Vagina (tissue), 2 donors: Measurements from ENCODE around the gene LYSMD2.

Source experiments
- POLR2A ChIP-seq, 2 donors: fragments of 450-650 bp; IDR thresholded peaks; one replicate each; pipeline ENCODE4 v1.6.1; 2017; ENCODE audit warnings: antibody characterized with exemption in 2 of 2, mild to moderate bottlenecking in 2 of 2, moderate library complexity in 2 of 2
- POLR2AphosphoS5 ChIP-seq, 2 donors: sonication (generic); formaldehyde crosslinking; IDR thresholded peaks; one replicate each; pipeline ENCODE4 v1.9.0; 2017; ENCODE audit warnings: antibody characterized with exemption in 2 of 2, mild to moderate bottlenecking in 2 of 2, low read depth in 1 of 2; ENCODE audit not compliant: insufficient read depth in 1 of 2
- TF ChIP-seq, protein P1 (sequence below), 3 experiments: fragments of 450-650 bp in 2 of 3; fragments of 200-600 bp in 1 of 3; sonication (generic) in 1 of 3; IDR thresholded peaks; one replicate each; pipeline ENCODE4 v1.5.1; 2017 to 2019; ENCODE audit warnings: antibody characterized with exemption in 3 of 3, mild to moderate bottlenecking in 2 of 3, moderate library complexity in 2 of 3

DNA sequence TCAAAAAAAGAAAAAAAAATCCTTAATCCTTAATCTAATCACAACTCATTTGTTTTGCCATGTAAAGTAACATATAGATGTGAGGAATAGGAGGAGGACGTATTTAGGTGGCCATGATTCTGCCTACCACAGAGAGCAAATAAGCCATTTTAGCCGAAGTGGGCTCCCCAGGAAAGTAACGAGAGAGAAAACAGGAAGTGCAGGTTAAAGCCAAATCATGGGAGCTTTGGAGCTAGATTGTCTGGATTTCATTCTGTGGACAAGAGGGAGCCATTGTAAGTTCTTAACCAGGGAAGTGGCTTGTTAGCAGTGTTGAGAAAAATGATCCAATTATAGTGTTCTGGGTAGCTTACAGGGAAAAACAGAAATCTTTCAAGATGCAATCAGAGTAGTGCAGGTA lies 23.4 kb upstream of the LYSMD2 start:
- TF ChIP-seq POLR2A (IDR thresholded peaks at IDR 0.05) = no peak
- TF ChIP-seq, protein P1, sequence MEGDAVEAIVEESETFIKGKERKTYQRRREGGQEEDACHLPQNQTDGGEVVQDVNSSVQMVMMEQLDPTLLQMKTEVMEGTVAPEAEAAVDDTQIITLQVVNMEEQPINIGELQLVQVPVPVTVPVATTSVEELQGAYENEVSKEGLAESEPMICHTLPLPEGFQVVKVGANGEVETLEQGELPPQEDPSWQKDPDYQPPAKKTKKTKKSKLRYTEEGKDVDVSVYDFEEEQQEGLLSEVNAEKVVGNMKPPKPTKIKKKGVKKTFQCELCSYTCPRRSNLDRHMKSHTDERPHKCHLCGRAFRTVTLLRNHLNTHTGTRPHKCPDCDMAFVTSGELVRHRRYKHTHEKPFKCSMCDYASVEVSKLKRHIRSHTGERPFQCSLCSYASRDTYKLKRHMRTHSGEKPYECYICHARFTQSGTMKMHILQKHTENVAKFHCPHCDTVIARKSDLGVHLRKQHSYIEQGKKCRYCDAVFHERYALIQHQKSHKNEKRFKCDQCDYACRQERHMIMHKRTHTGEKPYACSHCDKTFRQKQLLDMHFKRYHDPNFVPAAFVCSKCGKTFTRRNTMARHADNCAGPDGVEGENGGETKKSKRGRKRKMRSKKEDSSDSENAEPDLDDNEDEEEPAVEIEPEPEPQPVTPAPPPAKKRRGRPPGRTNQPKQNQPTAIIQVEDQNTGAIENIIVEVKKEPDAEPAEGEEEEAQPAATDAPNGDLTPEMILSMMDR (IDR thresholded peaks at IDR 0.05) = no peak
- no peak for TF ChIP-seq POLR2AphosphoS5 (IDR thresholded peaks at IDR 0.05; ENCODE audit: insufficient read depth in 1 of 2, low read depth in 1 of 2)
